PC-3 (cell line): ENCODE data around the gene SMIM38. TPM values are rescaled to one million over a fixed set of nuclear protein-coding genes. Genes with fewer than 3 reads are reported as not detected.

Experiments
- ATAC-seq: fragments of 200-7000 bp; cut with Tn5 transposase; 2 replicates; pipeline ENCODE4 v1.9.1; 2020; ENCODE audit warnings: mild to moderate bottlenecking, moderate library complexity
- BruUV-seq: library from RNA; stranded (reverse); fragments of 400-500 nt; replicated peaks from 2 replicates; lab custom pipeline; 2021; lab: Mats Ljungman, UMichigan
- CTCF ChIA-PET: fragments of 300-600 bp; sonication (Branson Sonifier 250); formaldehyde crosslinking; loops from one replicate; lab custom pipeline; 2022; ENCODE audit warnings: antibody characterized with exemption; lab: Charles Lee
- POLR2A ChIA-PET: fragments of 300-600 bp; sonication (Branson Sonifier 250); formaldehyde crosslinking; loops from one replicate; lab custom pipeline; 2022; ENCODE audit warnings: antibody characterized with exemption; ENCODE audit not compliant: unreplicated experiment; lab: Charles Lee
- DNase-seq: peaks from one replicate; pipeline ENCODE4 v3.0.0-alpha.2; 2015
- H2AFZ ChIP-seq: fragments of 300-600 bp; sonication (generic); 2 replicates; pipeline ENCODE4 v1.6.0; 2016; ENCODE audit warnings: antibody characterized with exemption, low read length
- H3F3A ChIP-seq: fragments of 300-600 bp; sonication (generic); one replicate; pipeline ENCODE4 v1.6.0; 2017; ENCODE audit warnings: antibody characterized with exemption, low read length, control low read depth, mild to moderate bottlenecking; ENCODE audit not compliant: unreplicated experiment
- H3K27ac ChIP-seq: fragments of 300-600 bp; sonication (generic); 2 replicates; pipeline ENCODE4 v1.5.1; 2016; ENCODE audit warnings: mild to moderate bottlenecking, low read length
- H3K27me3 ChIP-seq: fragments of 300-600 bp; sonication (generic); 2 replicates; pipeline ENCODE4 v1.6.1; 2016; ENCODE audit warnings: low read length, mixed read lengths
- H3K36me3 ChIP-seq: fragments of 300-600 bp; sonication (generic); 2 replicates; pipeline ENCODE4 v1.6.1; 2016; ENCODE audit warnings: low read depth, mixed run types, low read length, mixed read lengths
- H3K4me1 ChIP-seq: fragments of 300-600 bp; sonication (generic); 2 replicates; pipeline ENCODE4 v1.5.1; 2016; ENCODE audit warnings: low read length; ENCODE audit not compliant: insufficient read depth
- H3K4me2 ChIP-seq: fragments of 300-600 bp; sonication (generic); 2 replicates; pipeline ENCODE4 v1.6.0; 2016; ENCODE audit warnings: low read length
- H3K4me3 ChIP-seq: fragments of 300-600 bp; sonication (generic); 2 replicates; pipeline ENCODE4 v1.5.1; 2016; ENCODE audit warnings: mild to moderate bottlenecking, low read length, mixed read lengths
- H3K79me2 ChIP-seq: fragments of 300-600 bp; sonication (generic); 2 replicates; pipeline ENCODE4 v1.6.1; 2017; ENCODE audit warnings: low read length, mixed read lengths
- H3K9ac ChIP-seq: fragments of 300-600 bp; sonication (generic); 2 replicates; pipeline ENCODE4 v1.6.0; 2016; ENCODE audit warnings: mild to moderate bottlenecking, low read length
- H3K9me2 ChIP-seq: fragments of 300-600 bp; sonication (generic); replicated peaks from 2 replicates; pipeline ENCODE4 v1.6.1; 2016; ENCODE audit warnings: mixed run types, low read length, mixed read lengths
- H3K9me3 ChIP-seq: fragments of 300-600 bp; sonication (generic); 2 replicates; pipeline ENCODE4 v1.6.1; 2016; ENCODE audit warnings: low read length, mixed read lengths
- H4K20me1 ChIP-seq: fragments of 300-600 bp; sonication (generic); 2 replicates; pipeline ENCODE4 v1.6.1; 2016; ENCODE audit warnings: low read length, mixed read lengths
- CTCF ChIP-seq: fragments of 300-600 bp; sonication (generic); conservative IDR thresholded peaks from 2 replicates; pipeline ENCODE4 v1.5.1; 2017; ENCODE audit warnings: antibody characterized with exemption, low read depth, mild to moderate bottlenecking, low read length
- EZH2 ChIP-seq: fragments of 300-600 bp; sonication (generic); IDR thresholded peaks from one replicate; pipeline ENCODE4 v1.6.1; 2017; ENCODE audit warnings: antibody characterized with exemption, mild to moderate bottlenecking, low read length; ENCODE audit not compliant: unreplicated experiment
- EZH2phosphoT487 ChIP-seq: fragments of 300-600 bp; sonication (generic); IDR thresholded peaks from 2 replicates; pipeline ENCODE4 v1.6.1; 2018; ENCODE audit warnings: mild to moderate bottlenecking, antibody characterized with exemption, low read length, borderline replicate concordance
- intact Hi-C: fragments of 100-400 bp; cut with micrococcal nuclease; formaldehyde crosslinking; loops from 2 replicates; pipeline ENCODE4 v1.9.0; 2023
- total RNA-seq: library from RNA; depleted of rRNA; stranded (reverse); fragments of >200 nt; gene quantifications from 2 replicates; pipeline ENCODE4 v1.2.3, GENCODE V29; 2014

The SMIM38 gene
- total RNA-seq, 1 experiment from 2014 or later: 0.04 TPM

GRCh38 chr11:69127884-69128283, 27.9 kb upstream of the SMIM38 start:
- Histone ChIP-seq H3K9me3 (no peaks in the 10 kb centered on the region), H3K4me3 (no peak overlapping the region), H3K4me2 (no peak overlapping the region), H4K20me1 (no peaks in the 10 kb centered on the region), H3K36me3 (no peaks in the 10 kb centered on the region), H2AFZ (no peak overlapping the region), H3K9ac (no peak overlapping the region), H3K4me1 (peaks cover 32% of the 10 kb centered on the region), H3K9me2 (no peaks in the 10 kb centered on the region), H3K79me2 (no peaks in the 10 kb centered on the region), H3F3A (peaks cover 6% of the 10 kb centered on the region), H3K27me3 (no peaks in the 10 kb centered on the region), H3K27ac (no peak overlapping the region)
- ATAC-seq: no peak
- intact Hi-C loops: loop anchor here (10.0 kb wide), 1 partner anchor 317 kb away; no protein-coding TSS in a partner anchor
- DNase-seq: no peak
- ChIA-PET POLR2A (no interaction called here), CTCF (no interaction called here)
- TF ChIP-seq EZH2phosphoT487 (no peak), EZH2 (no peak), CTCF (no peak)
- no TSS peak for BruUV-seq

GRCh38 chr11:69129053-69129452, 26.7 kb upstream of the SMIM38 start:
- TF ChIP-seq EZH2phosphoT487: no peak
- no peak for TF ChIP-seq EZH2
- no peak for TF ChIP-seq CTCF
- H3F3A ChIP-seq: peaks cover 3% of the 10 kb centered on the region
- H2AFZ ChIP-seq: no peak overlapping the region
- no peaks in the 10 kb centered on the region for H3K9me3 ChIP-seq
- H3K9ac ChIP-seq: no peak overlapping the region
- no peak for DNase-seq
- intact Hi-C loops: loop anchor here (10.0 kb wide), 1 partner anchor 316 kb away; no protein-coding TSS in a partner anchor
- H3K9me2 ChIP-seq: no peaks in the 10 kb centered on the region
- H3K36me3 ChIP-seq: no peaks in the 10 kb centered on the region
- BruUV-seq: no TSS peak
- peaks cover 20% of the 10 kb centered on the region for H3K4me1 ChIP-seq
- H3K27me3 ChIP-seq: no peaks in the 10 kb centered on the region
- H3K4me2 ChIP-seq: no peak overlapping the region
- H3K79me2 ChIP-seq: no peaks in the 10 kb centered on the region
- no peak for ATAC-seq
- CTCF ChIA-PET: no interaction called here
- POLR2A ChIA-PET: no interaction called here
- H4K20me1 ChIP-seq: no peaks in the 10 kb centered on the region
- H3K4me3 ChIP-seq: no peak overlapping the region
- H3K27ac ChIP-seq: no peak overlapping the region

GRCh38 chr11:69129647-69130046, 26.1 kb upstream of the SMIM38 start:
- Histone ChIP-seq H3K27ac (no peak overlapping the region), H3K9me3 (no peaks in the 10 kb centered on the region), H3K4me3 (no peak overlapping the region), H3K36me3 (no peaks in the 10 kb centered on the region), H2AFZ (no peak overlapping the region), H3K9me2 (no peaks in the 10 kb centered on the region), H3K9ac (no peak overlapping the region), H3K4me1 (peaks cover 17% of the 10 kb centered on the region), H3K79me2 (no peaks in the 10 kb centered on the region), H3K27me3 (no peaks in the 10 kb centered on the region), H4K20me1 (no peaks in the 10 kb centered on the region), H3K4me2 (no peak overlapping the region), H3F3A (no peaks in the 10 kb centered on the region)
- DNase-seq (no peak), ATAC-seq (no peak)
- POLR2A ChIA-PET: no interaction called here
- TF ChIP-seq EZH2phosphoT487: no peak
- TF ChIP-seq EZH2: no peak
- no peak for TF ChIP-seq CTCF
- CTCF ChIA-PET: no interaction called here
- intact Hi-C loops: loop anchor here (10.0 kb wide), 1 partner anchor 315 kb away; no protein-coding TSS in a partner anchor
- no TSS peak for BruUV-seq
